Peyer's patch (tissue), 4 donors: ENCODE measurements around the gene GPR65. TPM values are rescaled to one million over a fixed set of nuclear protein-coding genes. Genes with fewer than 3 reads are reported as not detected.

Source experiments
- DNase-seq, 3 donors: peaks; one replicate each; pipeline ENCODE4 v3.0.0-alpha.2; 2017 to 2019
- H3K27ac ChIP-seq, 4 donors: fragments of 200-600 bp; sonication (generic); one replicate each; pipeline ENCODE4 v1.5.1; 2016 to 2019
- H3K27me3 ChIP-seq, 2 donors: fragments of 200-600 bp; sonication (generic); one replicate each; pipeline ENCODE4 v1.5.1; 2019
- H3K36me3 ChIP-seq, 3 donors: fragments of 200-600 bp; sonication (generic); one replicate each; pipeline ENCODE4 v1.5.1; 2016 to 2019
- H3K4me1 ChIP-seq, 4 donors: fragments of 200-600 bp; sonication (generic); one replicate each; pipeline ENCODE4 v1.5.1; 2016 to 2019
- H3K4me3 ChIP-seq, 4 donors: fragments of 200-600 bp; sonication (generic); 1 replicate in 3 of 4; 2 replicates in 1 of 4; pipeline ENCODE4 v1.5.1; 2016 to 2019; ENCODE audit warnings: mild to moderate bottlenecking in 1 of 4
- H3K9me3 ChIP-seq, 4 donors: fragments of 200-600 bp; sonication (generic); one replicate each; pipeline ENCODE4 v1.5.1; 2016 to 2019; ENCODE audit warnings: mild to moderate bottlenecking in 1 of 4
- CTCF ChIP-seq, 6 experiments: fragments of 450-650 bp in 4 of 6; fragments of 200-600 bp in 2 of 6; sonication (generic) in 1 of 6; IDR thresholded peaks; one replicate each; pipeline ENCODE4 v1.5.1; 2017 to 2019; ENCODE audit warnings: antibody characterized with exemption in 6 of 6, mild to moderate bottlenecking in 3 of 6, moderate library complexity in 1 of 6
- POLR2A ChIP-seq, 2 donors: fragments of 450-650 bp; IDR thresholded peaks; one replicate each; pipeline ENCODE4 v1.5.1; 2017; ENCODE audit warnings: antibody characterized with exemption in 2 of 2, mild to moderate bottlenecking in 2 of 2, moderate library complexity in 2 of 2
- small RNA-seq, 2 donors: library from RNA; depleted of rRNA; stranded (forward); fragments of <200 nt; gene quantifications; one replicate each; pipeline ENCODE3, GENCODE V24; 2016
- total RNA-seq, 4 donors: library from RNA; depleted of rRNA; stranded (reverse); fragments of >200 nt; gene quantifications; one replicate each; pipeline ENCODE4 v1.1.0, GENCODE V29; 2016

Gene GPR65
- total RNA-seq, 4 donors from 2014 or later: 0.76 to 1.7 (median 1.2) TPM

DNA sequence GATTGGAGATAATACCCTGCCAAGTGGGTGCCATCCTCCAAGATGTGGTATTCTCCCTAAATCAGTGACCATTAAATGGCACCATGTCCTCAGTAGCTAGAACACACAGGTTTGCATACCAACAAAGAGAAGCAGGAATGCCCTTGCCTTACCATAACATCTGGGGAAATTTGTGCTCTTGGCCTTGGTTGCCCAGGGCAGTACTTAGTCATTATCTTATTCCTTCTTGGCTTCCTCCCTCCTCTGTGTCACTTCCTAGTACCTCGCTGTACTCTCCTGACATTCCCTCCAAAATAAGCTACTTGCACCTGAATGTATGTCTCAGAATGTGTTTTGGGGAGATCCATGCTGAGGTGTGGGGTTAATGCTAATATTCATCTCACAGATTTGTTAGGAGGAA lies 43.4 kb downstream of the GPR65 start:
- no peak for TF ChIP-seq CTCF (IDR thresholded peaks at IDR 0.05)
- TF ChIP-seq POLR2A (IDR thresholded peaks at IDR 0.05): no peak
- no peak overlapping the region for H3K27ac ChIP-seq

GRCh38 chr14:88049266-88049665 lies 44.3 kb downstream of the GPR65 start:
- Histone ChIP-seq H3K36me3 (no peaks in the 10 kb centered on the region), H3K4me1 (peaks cover 0 to 5% (median 0%) of the 10 kb centered on the region in 4 donors), H3K9me3 (peaks cover 0 to 2% (median 0%) of the 10 kb centered on the region in 4 donors), H3K27ac (no peak overlapping the region), H3K4me3 (no peak overlapping the region), H3K27me3 (no peaks in the 10 kb centered on the region)
- TF ChIP-seq CTCF (IDR thresholded peaks at IDR 0.05): no peak
- TF ChIP-seq POLR2A (IDR thresholded peaks at IDR 0.05): no peak
- DNase-seq: no peak

More for the DNA sequence above, 43.4 kb downstream of the GPR65 start:
- H3K36me3 ChIP-seq: no peaks in the 10 kb centered on the region
- no peak for DNase-seq
- H3K4me1 ChIP-seq: peaks cover 0 to 5% (median 0%) of the 10 kb centered on the region in 4 donors
- no peaks in the 10 kb centered on the region for H3K27me3 ChIP-seq
- no peaks in the 10 kb centered on the region for H3K9me3 ChIP-seq
- no peak overlapping the region for H3K4me3 ChIP-seq

DNA sequence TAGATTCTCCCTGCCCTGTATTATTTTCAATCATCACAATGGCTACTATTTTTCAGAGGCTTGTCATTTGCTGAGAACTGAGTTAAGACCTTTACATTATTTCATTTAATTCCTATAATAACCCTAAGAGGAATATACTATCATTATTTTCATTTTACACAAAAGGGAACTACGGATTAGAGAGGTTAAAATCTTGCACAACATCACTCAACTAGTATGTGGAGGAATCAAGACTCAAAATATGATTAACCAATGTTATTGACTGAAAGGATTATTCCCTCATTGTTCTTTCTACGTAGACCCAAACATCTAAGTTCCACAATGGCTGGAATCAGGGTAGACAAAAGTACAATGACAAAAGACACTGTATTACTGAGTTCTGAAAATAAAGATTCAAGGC lies 45.0 kb downstream of the GPR65 start:
- Histone ChIP-seq H3K36me3 (no peaks in the 10 kb centered on the region), H3K4me1 (peaks cover 0 to 3% (median 0%) of the 10 kb centered on the region in 4 donors), H3K27ac (no peak overlapping the region), H3K27me3 (no peaks in the 10 kb centered on the region), H3K4me3 (no peak overlapping the region), H3K9me3 (peaks cover 0 to 2% (median 0%) of the 10 kb centered on the region in 4 donors)
- TF ChIP-seq POLR2A (IDR thresholded peaks at IDR 0.05): no peak
- no peak for TF ChIP-seq CTCF (IDR thresholded peaks at IDR 0.05)
- DNase-seq: no peak

DNA sequence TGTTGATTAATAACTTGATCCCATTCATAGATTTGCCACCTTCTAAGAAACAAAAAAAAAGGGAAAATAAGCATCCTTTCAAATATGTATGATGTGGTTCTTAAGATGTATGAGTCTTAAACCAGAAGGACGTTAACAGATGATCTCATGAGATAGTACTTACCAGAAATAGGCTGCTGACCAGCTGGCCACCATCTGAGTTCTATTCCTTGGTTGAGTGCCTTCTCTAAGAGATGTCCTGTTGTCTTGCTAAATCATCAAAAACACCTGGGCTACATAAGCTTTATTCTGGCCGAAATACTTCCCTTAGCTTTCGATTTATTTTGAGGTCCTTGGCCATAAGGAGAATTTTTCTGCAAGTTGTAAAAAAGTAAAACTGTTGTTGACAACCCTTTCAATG lies 55.6 kb downstream of the GPR65 start:
- Histone ChIP-seq H3K27ac (no peak overlapping the region), H3K27me3 (no peaks in the 10 kb centered on the region), H3K9me3 (no peaks in the 10 kb centered on the region), H3K36me3 (no peaks in the 10 kb centered on the region), H3K4me1 (peaks cover 0 to 3% (median 0%) of the 10 kb centered on the region in 4 donors), H3K4me3 (no peak overlapping the region)
- TF ChIP-seq POLR2A (IDR thresholded peaks at IDR 0.05): no peak
- no peak for DNase-seq

DNA sequence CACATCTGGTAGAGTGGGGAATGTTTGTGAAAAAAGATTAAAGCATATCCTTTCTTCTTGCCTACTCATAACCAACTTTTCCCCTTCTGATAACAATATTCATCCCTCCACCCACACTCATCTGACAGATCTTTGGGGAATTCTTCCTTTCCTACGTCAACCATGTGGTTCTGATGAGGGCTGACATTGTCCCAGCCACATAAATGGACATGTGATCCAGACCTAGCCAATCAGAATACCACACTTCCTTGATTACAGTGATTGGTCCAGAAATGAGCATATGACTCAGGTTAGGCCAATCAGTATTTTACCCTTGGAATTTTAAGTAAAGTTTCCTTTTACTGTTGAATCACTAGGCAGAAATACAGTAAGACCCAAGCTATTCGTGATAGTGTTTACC lies 58.9 kb downstream of the GPR65 start:
- H3K27me3 ChIP-seq: no peaks in the 10 kb centered on the region
- TF ChIP-seq POLR2A (IDR thresholded peaks at IDR 0.05) (no peak), CTCF (IDR thresholded peaks at IDR 0.05) (no peak)
- no peak for DNase-seq
- H3K36me3 ChIP-seq: no peaks in the 10 kb centered on the region
- H3K27ac ChIP-seq: no peak overlapping the region
- H3K4me3 ChIP-seq: no peak overlapping the region
- no peaks in the 10 kb centered on the region for H3K9me3 ChIP-seq
- H3K4me1 ChIP-seq: peaks cover 0 to 3% (median 0%) of the 10 kb centered on the region in 4 donors

Small RNA genes lying within 50 kb of the gene (small RNA-seq; reads per million reads assigned to genes)
- 0 reads per million in 2 donors for gene RNU6-835P

Other genes starting within 250 kb of the GPR65 start
- gene GALC, start 12.0 kb upstream of the GPR65 start, total RNA-seq: 10 to 100 TPM in 3 of 4 donors, 1 to 10 TPM in 1; 8.3 to 47.6 (median 42.3) TPM